RPMI8226 (cell line): ENCODE results near the gene INPP5J.
A peak's percentile ranks its signal among the peaks of the same experiment; 100 is the strongest.
"Not testable (repeated sequence)": the region's sequence is repeated elsewhere in the genome, so short reads cannot be mapped to it uniquely, and the experiment has no call there.

Experiments used
- DNase-seq: peaks from one replicate; pipeline ENCODE4 v3.0.0-alpha.2; 2015

The INPP5J gene

DNA sequence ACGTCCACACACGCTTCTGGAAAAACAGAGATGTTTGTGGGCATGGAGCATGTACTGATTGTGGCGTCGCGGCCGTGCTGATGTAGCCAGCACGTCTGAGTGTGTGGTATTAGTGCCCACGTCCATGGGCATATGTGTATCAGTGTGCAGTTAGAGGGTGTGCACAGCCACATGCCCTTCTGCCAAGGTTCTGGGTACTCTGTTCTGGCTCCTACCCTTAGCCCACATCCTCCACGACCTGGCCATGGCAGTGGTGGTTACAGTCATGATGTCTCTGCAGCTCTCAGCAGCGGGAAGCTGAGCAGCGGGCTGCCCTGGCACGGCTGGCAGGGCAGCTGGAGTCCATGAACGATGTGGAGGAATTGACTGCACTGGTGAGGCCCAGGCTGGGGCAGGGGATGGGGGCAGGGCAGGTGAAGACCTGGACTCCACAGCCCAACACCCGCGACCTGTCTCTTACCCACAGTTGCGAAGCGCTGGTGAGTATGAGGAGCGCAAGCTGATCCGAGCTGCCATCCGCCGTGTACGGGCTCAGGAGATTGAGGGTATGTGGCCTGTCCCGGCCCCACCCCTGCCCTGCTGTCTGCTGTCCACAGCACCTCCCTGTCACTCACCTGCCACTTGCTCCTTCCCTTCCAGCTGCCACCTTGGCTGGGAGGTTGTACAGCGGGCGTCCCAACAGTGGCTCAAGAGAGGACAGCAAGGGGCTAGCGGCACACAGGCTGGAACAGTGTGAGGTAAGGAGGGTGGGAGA lies 34.4 kb upstream of the INPP5J start:
- DNase-seq = peak; percentile 27

DNA sequence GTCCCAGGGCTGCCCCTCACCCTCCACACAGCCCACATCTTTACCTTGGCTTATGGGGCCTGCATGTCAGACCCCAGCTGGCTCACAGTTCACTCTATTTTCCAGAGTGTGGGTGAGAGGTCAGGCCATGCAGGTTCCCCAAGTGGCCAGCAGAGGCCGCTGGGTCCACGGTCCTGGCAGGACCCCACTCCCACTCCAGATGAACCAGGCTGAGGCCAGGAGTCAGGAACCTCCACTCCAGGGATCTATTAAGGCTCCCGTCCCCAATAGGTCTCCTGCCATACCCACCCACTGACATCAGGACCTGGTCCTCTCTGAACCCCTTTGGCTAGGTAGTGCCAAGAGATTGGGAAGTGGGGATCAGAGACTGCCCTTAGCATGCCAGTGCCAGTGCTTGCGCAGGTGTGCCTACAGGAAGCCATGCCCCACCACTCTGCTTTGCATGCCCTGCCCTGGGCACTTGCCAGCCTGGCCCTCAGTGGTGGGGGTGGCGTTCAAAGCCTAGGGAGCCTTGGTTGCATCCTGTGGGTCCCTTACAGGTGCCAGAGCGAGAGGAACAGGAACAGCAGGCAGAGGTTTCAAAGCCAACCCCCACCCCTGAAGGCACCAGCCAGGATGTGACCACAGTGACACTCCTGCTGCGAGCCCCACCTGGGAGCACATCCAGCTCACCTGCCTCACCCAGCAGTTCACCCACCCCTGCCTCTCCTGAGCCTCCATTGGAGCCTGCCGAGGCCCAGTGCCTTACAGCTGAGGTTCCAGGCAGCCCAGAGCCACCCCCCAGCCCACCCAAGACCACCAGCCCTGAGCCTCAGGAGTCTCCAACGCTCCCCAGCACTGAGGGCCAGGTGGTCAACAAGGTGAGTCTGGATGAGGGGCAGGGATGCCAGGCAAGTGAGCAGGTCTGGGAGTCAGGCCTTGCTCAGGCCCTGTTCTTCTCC lies 33.3 kb upstream of the INPP5J start:
- DNase-seq = peak; percentile 98

DNA sequence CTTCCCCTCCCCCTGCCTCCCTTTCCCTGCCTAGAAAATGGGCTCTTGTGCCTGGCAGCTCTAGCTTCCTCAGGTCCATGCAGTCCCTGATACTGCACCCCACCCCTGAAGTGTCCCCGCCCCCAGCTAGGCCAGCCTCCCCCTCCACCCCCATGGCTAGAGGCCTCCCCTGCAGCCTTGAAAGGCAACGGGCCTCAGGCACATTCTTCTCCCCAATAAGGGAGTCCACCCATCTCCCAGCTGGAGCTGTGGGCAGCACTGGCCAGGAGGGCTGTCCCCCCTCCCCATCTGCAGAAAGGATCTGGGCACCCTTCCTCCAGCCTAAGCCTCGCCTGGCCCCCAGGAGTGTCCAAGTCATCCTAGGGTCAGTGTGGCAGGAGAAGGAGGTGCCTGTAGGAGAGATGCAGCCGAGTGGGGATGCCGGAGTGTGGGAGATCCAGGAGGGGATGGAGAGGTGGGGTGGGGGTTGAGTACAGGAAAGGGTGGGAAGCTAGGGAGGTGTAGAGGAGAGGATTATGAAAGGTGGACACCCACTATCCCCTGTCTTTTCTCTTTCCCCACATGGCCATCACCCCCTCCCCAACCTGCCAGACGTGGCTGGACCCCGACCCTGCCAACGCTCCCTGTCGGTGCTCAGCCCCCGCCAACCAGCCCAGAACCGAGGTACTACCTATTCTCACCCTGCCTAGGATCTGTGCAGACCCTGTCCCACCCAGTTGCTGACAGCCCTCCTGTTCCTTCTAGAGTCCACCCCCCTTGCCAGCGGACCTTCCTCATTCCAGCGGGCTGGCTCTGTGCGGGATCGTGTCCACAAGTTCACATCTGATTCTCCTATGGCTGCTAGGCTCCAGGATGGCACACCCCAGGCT lies 32.3 kb upstream of the INPP5J start:
- peak; percentile 43 for DNase-seq

DNA sequence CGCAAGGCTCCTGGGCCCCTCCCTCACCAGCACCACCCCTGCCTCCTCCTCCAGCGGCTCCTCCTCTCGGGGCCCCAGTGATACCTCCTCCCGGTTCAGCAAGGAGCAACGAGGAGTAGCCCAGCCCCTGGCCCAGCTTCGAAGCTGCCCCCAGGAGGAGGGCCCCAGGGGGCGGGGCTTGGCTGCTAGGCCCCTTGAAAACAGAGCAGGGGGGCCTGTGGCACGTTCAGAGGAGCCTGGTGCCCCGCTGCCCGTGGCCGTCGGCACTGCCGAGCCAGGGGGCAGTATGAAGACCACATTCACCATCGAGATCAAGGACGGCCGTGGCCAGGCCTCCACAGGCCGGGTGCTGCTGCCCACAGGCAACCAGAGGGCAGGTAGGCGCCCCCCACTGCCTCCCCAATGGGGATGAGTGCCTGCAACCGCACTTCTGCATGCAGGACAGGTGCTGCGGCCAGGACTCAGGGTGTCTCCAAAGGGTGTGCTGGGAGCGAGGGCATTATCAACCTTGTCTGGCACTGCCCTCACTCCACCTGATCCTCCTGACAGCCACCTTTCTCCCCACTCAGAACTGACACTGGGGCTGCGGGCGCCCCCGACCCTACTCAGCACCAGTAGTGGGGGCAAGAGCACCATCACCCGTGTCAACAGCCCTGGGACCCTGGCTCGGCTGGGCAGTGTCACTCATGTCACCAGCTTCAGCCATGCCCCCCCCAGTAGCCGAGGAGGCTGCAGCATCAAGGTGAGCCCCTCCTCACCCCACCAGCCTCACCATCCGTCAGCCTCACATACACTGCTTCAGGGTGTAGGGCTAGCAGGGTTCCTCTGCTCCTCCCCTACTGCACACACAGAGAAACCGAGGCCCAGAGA lies 31.4 kb upstream of the INPP5J start:
- no peak for DNase-seq

DNA sequence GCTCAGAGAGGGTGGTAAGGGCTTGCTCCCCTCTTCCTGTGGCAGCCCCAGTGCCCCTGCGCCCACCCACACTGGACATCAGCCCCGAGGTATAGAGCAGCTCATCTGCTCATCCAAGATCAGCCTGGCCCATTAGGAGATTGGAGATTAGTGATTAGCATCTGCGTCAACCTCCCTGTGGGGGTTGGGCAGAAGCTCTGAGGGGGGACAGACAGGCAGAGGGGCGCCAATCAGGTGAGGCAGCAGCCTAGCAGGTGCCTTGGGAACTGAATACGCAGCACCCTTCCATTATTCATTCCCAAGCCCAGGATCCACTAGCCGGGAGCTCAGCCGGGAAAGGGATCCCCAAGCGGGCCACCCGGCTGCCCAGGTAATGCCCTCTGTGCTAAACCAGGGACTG lies 30.6 kb upstream of the INPP5J start:
- no peak for DNase-seq

DNA sequence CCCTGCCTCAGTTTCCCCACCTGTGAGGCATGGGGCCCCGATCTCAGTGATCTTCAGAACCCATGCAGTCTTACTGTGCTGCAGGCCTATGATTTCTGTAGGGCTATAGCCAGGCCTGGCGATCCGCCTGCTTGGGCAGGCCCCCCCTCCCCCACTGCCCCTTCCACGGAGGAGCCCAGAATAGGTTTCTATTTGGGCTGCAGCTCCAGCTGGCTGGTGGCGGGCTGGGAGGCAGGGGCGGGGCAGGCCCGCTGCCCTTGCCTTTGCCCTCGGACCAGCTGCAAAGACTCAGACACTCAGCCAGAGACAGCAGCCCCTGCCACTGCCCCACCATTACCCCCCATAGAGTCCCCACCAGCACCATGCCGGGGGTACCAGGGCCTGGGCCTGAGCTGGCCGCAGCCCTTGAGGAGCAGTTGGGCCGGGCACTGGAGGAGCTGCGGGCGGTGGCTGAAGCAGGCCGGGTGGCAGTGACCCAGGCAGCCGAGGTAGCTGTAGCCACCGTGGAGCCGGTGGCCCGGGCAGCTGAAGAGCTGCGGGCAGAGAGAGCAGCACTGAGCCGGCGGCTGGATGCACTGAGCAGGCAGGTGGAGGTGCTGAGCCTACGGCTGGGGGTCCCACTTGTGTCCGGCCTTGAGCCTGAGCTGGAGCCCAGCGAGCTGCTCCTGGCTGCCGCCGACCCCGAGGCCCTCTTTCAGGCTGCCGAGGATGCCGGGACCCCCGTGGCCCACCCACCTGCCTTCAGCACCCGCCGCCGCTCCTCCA lies 29.5 kb upstream of the INPP5J start:
- peak; percentile 91 for DNase-seq

DNA sequence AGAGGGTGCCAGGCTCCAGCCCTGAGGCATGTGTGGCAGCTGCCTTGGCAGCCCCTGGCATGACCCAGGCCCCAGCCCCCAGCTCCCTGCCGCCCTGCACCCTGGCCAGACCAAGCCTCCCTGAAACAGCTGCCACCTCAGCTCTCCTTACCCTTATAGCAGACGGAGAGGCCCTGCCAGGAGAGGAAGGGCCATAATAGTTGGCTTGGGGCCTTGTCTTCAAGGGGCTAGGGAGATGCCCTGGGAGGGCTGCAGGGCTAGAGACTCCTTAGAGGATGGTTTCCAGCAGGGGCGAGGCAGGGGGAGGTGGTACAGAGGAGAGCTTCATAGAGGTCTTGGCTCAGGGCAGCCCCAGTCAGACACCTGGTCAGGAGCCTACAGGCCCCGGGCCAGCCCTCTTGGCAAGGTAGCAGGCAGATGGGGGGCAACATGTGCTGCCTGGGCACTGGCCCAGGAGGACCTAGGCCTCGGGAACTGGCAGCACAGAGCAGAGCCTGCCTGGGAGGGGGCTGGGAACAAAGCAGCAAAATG lies 28.7 kb upstream of the INPP5J start:
- peak; percentile 78 for DNase-seq

DNA sequence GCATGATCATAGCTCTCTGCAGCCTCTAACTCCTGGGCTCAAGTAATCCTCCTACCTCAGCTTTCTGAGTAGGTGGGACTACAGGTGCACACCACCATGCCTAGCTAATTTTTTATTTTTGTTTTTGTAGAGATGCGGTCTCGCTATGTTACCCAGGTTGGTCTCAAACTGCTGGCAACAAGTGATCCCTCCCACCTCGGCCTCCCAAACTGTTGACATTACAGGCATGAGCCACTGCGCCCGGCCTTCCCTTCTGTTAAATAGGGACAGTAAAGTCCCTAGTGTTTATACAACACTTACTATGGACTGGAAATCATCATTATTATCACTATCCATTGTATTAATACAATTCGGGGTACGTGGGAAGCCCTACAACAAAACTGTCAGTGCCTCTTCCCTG lies 28.0 kb upstream of the INPP5J start:
- no peak for DNase-seq

DNA sequence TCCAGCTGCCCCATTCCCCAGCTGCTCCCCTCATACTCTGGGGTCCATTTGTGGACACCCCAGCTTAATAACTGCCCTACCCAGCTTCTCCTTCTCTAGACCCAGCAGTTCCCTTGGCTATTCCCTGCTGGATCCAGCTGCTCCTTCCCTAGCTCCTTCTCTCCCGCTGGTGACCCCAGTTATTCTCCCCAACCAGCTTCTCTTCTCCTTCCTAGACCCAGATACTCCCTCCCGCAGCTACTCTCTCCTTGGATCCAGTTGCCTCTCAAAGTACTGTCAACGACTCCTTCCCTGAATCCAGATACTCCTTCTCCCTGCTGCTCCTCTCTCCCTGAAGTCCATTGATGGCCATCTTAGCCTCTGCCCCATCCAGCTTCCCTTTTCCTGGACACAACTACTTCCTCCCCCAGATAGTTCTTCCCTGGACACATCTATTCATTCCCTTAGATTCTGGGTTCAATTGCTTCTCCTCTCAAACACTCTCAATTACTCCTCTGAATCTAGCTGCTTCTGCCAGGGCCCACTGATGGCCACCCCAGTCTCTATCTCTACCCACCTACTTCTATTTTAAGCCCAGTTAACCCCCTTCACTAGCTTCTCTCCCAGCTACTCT lies 27.0 kb upstream of the INPP5J start:
- no peak for DNase-seq

DNA sequence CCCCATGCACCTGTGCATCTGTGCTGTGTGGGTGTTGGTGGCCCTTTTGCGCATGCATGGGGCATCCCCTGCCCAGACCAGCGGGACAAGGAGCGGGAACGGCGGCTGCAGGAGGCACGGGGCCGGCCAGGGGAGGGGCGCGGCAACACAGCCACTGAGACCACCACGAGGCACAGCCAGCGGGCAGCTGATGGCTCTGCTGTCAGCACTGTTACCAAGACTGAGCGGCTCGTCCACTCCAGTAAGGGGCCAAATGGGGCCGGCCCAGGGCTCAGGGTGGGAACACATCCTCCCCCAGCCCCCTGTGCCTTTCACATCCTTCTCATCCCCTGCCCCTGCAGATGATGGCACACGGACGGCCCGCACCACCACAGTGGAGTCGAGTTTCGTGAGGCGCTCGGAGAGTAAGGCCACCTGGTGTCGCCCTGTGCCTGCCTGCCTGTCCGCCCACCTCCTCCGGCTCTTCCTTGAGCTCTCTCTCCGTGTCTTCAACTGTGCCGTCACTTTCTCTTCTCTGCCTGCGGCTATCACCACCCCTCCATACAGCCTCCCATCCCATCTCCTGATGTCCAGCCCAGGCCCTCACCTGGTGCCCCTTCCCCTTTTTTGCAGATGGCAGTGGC lies 26.0 kb upstream of the INPP5J start:
- DNase-seq = no peak

DNA sequence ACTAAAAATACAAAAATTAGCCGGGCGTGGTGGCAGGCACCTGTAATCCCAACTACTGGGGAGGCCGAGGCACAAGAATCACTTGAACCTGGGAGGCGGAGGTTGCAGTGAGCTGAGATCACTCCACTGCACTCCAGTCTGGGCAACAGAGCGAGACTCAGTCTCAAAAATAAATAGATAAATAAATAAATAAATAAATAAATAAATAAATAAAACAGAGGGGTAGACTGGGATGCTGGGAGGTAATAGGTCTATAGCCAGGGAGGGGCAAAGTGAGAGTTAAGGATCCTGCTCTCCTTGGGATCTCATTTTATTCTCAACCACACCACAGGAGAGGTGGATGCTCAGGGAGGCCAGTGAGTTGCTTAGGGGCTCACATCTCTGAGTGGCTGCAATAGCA lies 25.2 kb upstream of the INPP5J start:
- not testable (repeated sequence) for DNase-seq

DNA sequence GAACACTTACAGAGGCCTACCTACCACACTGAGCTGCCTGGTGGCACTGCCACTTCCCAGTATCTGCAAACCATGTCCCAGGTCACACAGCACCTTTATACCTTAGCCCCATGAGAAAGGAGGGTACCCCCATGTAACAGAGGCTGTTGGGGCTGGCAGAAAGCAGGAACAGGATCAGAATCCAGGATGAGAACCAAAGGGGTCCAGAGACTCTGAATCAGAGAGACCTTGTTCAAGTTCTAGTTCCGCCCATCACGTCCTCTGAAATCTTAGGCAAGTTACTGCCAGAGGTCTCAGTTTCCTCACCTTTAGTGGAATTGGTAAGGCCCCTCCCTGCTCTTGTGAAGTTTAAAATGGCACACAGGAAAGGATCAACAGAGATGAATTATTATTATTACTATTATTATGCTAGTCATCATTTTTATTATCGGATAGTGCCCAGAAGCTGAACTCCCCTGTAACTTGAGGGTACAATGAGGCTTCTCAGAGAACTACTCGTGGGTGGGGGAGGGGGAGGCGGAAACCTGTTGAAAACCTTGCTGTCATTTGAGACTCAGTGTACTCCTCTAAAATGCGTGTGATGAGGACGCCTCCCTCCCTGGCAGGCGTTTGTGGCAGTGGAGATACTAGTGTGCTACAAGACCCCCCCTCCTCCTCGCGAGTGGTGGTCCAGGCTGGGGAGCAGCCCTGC lies 24.7 kb upstream of the INPP5J start:
- no peak for DNase-seq

DNA sequence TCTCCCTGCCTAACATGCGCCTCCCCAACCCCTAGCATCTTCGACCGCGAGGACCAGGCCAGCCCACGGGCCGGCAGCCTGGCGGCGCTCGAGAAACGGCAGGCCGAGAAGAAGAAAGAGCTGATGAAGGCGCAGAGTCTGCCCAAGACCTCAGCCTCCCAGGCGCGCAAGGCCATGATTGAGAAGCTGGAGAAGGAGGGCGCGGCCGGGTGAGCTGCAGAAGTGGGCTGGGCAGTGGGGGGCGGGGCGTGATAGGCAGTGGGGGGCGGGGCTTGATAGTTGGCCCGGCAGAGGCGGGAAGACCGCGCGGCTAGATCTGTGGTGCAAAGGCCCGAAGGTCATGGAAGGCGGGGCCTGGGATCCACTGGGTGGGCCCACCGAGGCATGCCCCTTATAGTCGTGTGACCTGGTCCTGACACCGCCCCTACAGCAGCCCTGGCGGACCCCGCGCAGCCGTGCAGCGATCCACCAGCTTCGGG lies 24.1 kb upstream of the INPP5J start:
- DNase-seq = no peak

DNA sequence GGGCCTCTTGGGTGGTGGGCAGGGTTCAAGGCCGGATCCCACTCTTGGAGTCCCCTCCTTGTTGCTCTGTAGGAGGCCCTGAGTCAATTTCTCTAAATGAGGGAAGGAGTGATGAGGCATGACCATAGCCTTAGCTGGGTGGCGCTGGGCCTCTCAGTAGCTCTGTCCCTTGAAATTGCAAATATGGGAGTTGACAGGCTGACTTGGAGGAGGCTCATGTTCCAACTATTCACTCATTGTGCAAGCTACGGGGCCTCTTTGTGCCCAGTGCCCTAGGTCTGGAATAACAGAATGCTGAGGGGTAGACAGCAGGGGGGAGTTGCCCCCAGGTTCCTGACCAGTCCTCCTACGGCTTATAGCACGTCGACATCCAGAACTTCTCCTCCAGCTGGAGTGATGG lies 23.4 kb upstream of the INPP5J start:
- DNase-seq = no peak

DNA sequence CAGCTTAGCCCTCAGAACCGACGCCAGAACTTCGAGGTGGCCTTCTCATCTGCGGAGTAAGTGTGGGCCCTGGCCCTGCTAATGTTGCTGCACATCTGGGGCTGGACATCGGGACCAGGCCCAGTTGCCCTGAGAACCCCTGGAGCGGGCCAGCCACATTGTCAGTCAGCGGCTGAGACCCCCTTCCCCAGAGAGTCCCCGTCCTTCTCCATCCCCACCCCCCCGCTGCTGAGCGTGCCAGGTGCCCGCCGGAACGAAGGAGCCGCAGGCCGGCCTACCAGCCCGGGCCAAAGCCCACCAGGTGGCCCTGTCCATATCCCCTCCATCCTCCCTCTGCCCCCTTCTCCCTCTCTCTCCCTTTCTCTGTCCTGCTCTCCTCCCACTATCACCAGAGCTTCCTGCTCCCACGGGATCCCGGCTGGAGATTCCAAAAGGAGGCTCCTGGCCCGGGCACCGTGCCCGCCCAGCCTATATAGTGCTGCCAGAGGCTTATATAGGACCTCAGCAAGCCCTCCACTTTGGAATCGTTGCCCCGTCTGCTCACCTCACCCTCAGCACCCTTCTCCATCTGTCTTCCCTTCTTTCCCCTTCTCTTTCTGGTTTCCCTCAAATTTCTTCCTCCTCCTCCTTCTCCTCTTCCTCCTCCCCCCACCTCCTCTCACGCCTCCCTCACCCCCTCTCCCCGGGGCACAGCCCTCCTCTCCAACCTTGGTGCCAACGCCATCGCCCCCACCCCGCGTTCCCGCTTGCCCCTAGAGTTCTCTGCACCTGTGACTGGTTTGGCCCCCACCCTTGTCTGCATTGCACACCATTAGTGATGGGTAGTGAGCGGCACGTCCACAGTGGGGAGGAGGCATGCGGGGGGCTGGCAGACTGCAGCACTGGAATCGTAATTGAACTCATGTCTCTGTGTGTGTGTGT lies 22.7 kb upstream of the INPP5J start:
- no peak for DNase-seq

DNA sequence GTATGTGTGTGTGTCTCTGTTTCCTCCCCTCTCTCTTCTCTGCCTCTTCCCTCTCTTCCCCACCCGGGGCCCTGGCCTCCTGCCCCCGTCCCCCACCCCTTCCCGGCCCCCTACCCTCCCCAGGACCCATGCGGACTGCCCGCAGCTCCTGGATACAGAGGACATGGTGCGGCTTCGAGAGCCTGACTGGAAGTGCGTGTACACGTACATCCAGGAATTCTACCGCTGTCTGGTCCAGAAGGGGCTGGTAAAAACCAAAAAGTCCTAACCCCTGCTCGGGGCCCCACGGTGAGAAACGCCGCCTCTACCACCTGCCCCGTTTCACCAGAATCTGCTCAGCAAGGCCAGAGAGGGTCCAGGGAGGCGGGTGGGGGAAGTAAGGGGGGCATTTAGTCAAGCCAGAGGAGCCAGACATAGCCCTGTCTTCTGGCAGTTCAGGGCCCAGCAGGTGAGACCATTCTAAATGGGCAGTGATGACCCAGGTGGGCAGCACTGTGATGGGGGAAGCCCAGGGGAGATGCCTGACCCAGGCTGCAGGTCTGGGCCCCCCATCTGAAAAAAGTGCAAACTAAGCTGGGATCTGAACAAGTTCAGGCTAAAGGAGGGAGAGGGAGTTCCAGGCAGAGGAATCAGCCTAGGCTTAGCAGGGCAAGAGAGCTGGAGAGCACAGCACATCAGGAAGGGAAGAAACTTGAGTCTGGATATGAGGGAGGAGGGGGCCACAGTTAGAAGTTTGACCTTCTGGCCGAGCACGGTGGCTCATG lies 21.8 kb upstream of the INPP5J start:
- no peak for DNase-seq

DNA sequence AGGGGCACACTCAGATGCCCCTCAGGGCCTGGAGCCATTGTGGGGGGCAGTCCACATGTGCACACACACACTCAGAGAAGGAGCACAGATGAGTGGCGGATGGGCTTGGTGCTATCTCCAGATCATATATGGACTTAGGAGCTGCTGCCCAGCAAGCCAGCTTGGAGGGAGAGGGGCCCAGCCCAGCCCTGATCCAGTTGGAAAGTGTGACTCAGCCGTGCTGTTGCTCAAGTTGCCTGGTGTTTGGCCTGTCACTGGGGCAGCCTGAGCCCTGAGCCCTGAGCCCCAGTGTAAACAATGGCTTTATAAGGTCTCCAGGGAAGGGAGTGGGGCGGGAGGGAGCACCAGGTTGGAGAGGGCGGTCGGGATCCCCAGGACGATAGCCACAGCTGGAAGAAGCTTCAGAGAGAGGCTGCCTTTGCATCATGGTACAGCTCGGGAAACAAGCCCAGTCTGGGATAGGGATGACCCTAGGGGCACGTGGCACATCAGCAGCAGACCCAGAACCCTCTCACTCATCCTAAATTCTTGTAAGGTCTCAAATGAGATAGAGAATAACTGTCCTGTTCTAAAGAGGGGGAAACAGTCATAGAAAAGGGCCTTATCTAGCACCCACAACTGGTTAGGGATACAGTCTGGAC lies 20.2 kb upstream of the INPP5J start:
- no peak for DNase-seq
